GM21447 (cell line): ENCODE measurements around the gene EIF2S2.

Experiments used
- ATAC-seq: cut with Tn5 transposase; IDR thresholded peaks from one replicate; pipeline ENCODE4 v1.9.1; 2021; ENCODE audit not compliant: unreplicated experiment

Gene EIF2S2

GRCh38 chr20:34065260-34065659 is 46.8 kb downstream of the EIF2S2 start:
- ATAC-seq = no peak

GRCh38 chr20:34064286-34064685 is 47.8 kb downstream of the EIF2S2 start:
- ATAC-seq = no peak

GRCh38 chr20:34062570-34063482 is 49.2 kb downstream of the EIF2S2 start:
- no peak for ATAC-seq

- no peak for ATAC-seq
Observed at GRCh38 chr20:34061695-34062094, 50.3 kb downstream of the EIF2S2 start.

GRCh38 chr20:34060970-34061369 is 51.1 kb downstream of the EIF2S2 start:
- no peak for ATAC-seq

- no peak for ATAC-seq
Observed at GRCh38 chr20:34058831-34059230, 53.2 kb downstream of the EIF2S2 start.

GRCh38 chr20:34055290-34055689 is 56.8 kb downstream of the EIF2S2 start:
- no peak for ATAC-seq

- ATAC-seq = no peak
Observed at GRCh38 chr20:34052414-34052813, 59.6 kb downstream of the EIF2S2 start.

GRCh38 chr20:34049897-34050695 is 61.9 kb downstream of the EIF2S2 start:
- no peak for ATAC-seq

- no peak for ATAC-seq
Observed at GRCh38 chr20:34049389-34049788, 62.7 kb downstream of the EIF2S2 start.

- ATAC-seq = no peak
Observed at GRCh38 chr20:34047917-34048316, 64.1 kb downstream of the EIF2S2 start.

- no peak for ATAC-seq
Observed at GRCh38 chr20:34047010-34047687, 64.9 kb downstream of the EIF2S2 start.

- ATAC-seq = no peak
Observed at GRCh38 chr20:34045930-34046725, 65.9 kb downstream of the EIF2S2 start.

- no peak for ATAC-seq
Observed at GRCh38 chr20:34045294-34045693, 66.7 kb downstream of the EIF2S2 start.

GRCh38 chr20:34043025-34043424 is 69.0 kb downstream of the EIF2S2 start:
- no peak for ATAC-seq

GRCh38 chr20:34042262-34042661 is 69.8 kb downstream of the EIF2S2 start:
- ATAC-seq = no peak

- no peak for ATAC-seq
Observed at GRCh38 chr20:34041226-34041625, 70.8 kb downstream of the EIF2S2 start.

- no peak for ATAC-seq
Observed at GRCh38 chr20:34040300-34040995, 71.6 kb downstream of the EIF2S2 start.
